ENCODE measurements around the gene LPO.

- no peak for TF ChIP-seq CTCF (IDR thresholded peaks at IDR 0.05; ENCODE audit: low read length)
- TF ChIP-seq EZH2 (optimal IDR thresholded peaks at IDR 0.05; ENCODE audit: low read depth, low read length), result no peak
- no peak for TF ChIP-seq EZH2phosphoT487 (IDR thresholded peaks at IDR 0.05; ENCODE audit: low read length)
Observed at GRCh38 chr17:58271216-58271931, 33.0 kb downstream of the LPO start.

Data from MM.1S (cell line).